Measurements from ENCODE around the gene AP4E1.
"Not testable (repeated sequence)": the region's sequence is repeated elsewhere in the genome, so short reads cannot be mapped to it uniquely, and the experiment has no call there.

AP4E1 gene

GRCh38 chr15:50939911-50940310 lies 31.4 kb downstream of the AP4E1 start:
- in situ Hi-C loops (cut with MboI; ENCODE audit: low sequenced_read_pairs, unreplicated experiment), result no loop called here
- DNase-seq (ENCODE audit: low spot score), result no peak

GRCh38 chr15:50940506-50940905 lies 32.0 kb downstream of the AP4E1 start:
- no peak for DNase-seq (ENCODE audit: low spot score)
- in situ Hi-C loops (cut with MboI; ENCODE audit: low sequenced_read_pairs, unreplicated experiment), result no loop called here
- TF ChIP-seq, protein P1, sequence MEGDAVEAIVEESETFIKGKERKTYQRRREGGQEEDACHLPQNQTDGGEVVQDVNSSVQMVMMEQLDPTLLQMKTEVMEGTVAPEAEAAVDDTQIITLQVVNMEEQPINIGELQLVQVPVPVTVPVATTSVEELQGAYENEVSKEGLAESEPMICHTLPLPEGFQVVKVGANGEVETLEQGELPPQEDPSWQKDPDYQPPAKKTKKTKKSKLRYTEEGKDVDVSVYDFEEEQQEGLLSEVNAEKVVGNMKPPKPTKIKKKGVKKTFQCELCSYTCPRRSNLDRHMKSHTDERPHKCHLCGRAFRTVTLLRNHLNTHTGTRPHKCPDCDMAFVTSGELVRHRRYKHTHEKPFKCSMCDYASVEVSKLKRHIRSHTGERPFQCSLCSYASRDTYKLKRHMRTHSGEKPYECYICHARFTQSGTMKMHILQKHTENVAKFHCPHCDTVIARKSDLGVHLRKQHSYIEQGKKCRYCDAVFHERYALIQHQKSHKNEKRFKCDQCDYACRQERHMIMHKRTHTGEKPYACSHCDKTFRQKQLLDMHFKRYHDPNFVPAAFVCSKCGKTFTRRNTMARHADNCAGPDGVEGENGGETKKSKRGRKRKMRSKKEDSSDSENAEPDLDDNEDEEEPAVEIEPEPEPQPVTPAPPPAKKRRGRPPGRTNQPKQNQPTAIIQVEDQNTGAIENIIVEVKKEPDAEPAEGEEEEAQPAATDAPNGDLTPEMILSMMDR (IDR thresholded peaks at IDR 0.05; ENCODE audit: borderline replicate concordance, control extremely low read depth, extremely low read depth, insufficient read depth, missing control alignments), result no peak

More at GRCh38 chr15:50939911-50940310, 31.4 kb downstream of the AP4E1 start:
- TF ChIP-seq, protein P1 (IDR thresholded peaks at IDR 0.05; ENCODE audit: borderline replicate concordance, control extremely low read depth, extremely low read depth, insufficient read depth, missing control alignments), result no peak

DNA sequence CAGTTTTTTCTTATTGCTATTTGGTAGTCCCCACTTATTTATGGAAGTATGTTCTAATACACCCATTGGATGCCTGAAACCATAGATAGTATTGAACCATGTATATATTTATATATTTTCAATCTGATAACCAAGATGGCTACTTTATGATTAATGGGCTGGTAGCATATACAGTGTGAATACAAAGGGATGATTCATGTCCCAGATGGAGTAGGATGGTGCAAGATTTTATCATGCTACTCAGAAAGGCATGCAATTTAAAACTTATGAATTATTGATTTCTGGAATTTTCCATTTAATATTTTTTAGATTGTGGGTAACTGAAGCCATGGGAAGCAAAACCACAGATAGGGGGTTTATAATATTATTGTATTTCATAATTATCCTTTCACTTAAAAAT lies 35.2 kb downstream of the AP4E1 start:
- TF ChIP-seq, protein P1 (IDR thresholded peaks at IDR 0.05; ENCODE audit: borderline replicate concordance, control extremely low read depth, extremely low read depth, insufficient read depth, missing control alignments), result no peak
- in situ Hi-C loops (cut with MboI; ENCODE audit: low sequenced_read_pairs, unreplicated experiment), result no loop called here
- DNase-seq (ENCODE audit: low spot score), result no peak

DNA sequence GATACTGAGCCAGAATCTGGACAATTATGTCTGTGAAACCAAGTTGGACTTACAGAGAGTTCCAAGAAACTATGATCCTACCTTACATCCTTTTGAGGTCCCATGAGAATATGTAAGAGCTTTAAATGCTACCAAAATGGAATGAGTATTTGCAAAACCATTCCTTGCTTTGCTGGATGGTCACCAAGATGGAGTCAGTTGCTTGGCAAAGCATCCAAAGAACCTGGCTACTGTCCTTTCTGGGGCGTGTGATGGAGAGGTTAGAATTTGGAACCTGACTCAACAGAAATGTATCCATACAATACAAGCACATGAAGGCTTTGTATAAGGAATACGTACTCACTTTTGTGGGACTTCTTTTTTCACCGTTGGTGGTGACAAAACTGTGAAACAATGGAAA lies 36.2 kb downstream of the AP4E1 start:
- TF ChIP-seq, protein P1 (IDR thresholded peaks at IDR 0.05; ENCODE audit: borderline replicate concordance, control extremely low read depth, extremely low read depth, insufficient read depth, missing control alignments), result no peak
- in situ Hi-C loops (cut with MboI; ENCODE audit: low sequenced_read_pairs, unreplicated experiment), result no loop called here
- no peak for DNase-seq (ENCODE audit: low spot score)

GRCh38 chr15:50945725-50946124 lies 37.2 kb downstream of the AP4E1 start:
- DNase-seq (ENCODE audit: low spot score), result no peak
- TF ChIP-seq, protein P1 (IDR thresholded peaks at IDR 0.05; ENCODE audit: borderline replicate concordance, control extremely low read depth, extremely low read depth, insufficient read depth, missing control alignments), result no peak
- in situ Hi-C loops (cut with MboI; ENCODE audit: low sequenced_read_pairs, unreplicated experiment), result no loop called here

DNA sequence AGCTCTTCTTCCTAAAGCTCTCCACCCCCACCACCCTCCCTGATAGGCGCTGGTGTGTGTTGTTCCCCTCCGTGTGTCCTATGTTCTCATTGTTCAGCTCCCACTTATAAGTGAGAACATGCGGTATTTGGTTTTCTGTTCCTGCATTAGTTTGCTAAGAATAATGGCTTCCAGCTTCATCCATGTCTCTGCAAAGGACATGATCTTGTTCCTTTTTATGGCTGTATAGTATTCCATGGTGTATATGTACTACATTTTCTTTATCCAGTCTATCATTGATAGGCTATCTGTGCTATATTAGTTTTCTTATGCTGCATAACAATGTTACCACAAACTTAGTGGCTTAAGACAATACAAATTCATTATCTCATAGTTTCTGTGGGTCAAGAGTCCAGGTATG lies 42.3 kb downstream of the AP4E1 start:
- in situ Hi-C loops (cut with MboI; ENCODE audit: low sequenced_read_pairs, unreplicated experiment); DNase-seq (ENCODE audit: low spot score): not testable (repeated sequence)

DNA sequence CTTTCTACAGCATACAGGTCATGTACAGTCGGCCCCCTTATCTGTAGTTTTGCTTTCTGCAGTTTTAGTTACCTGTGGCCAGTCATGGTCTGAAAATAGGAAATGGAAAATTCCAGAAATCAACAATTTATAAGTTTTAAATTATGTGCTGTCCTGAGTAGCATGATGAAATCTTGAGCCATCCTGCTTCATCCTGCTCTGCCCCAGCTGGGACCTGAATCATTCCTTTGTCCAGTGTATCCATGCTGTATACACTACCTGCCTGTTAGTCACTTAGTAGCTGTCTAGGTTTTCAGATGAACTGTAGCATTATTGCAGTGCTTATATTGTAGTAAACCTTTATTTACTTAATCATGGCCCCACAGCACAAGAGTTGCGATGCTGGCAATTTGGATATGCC lies 44.8 kb downstream of the AP4E1 start:
- DNase-seq (ENCODE audit: low spot score), result no peak
- in situ Hi-C loops (cut with MboI; ENCODE audit: low sequenced_read_pairs, unreplicated experiment), result no loop called here

GRCh38 chr15:50954837-50955236 lies 46.4 kb downstream of the AP4E1 start:
- DNase-seq (ENCODE audit: low spot score); in situ Hi-C loops (cut with MboI; ENCODE audit: low sequenced_read_pairs, unreplicated experiment): not testable (repeated sequence)

More for the DNA sequence above, 44.8 kb downstream of the AP4E1 start:
- TF ChIP-seq, protein P1 (IDR thresholded peaks at IDR 0.05; ENCODE audit: borderline replicate concordance, control extremely low read depth, extremely low read depth, insufficient read depth, missing control alignments), result no peak
